Fibroblast of gingiva (primary cell): ENCODE results near the gene SMAD3.

Experiments used
- DNase-seq: peaks from one replicate; pipeline ENCODE4 v3.0.0-alpha.2; 2011; ENCODE audit warnings: low read depth

Gene SMAD3

GRCh38 chr15:67180514-67181191, 115.3 kb downstream of the SMAD3 start:
- DNase-seq, result no peak

DNA sequence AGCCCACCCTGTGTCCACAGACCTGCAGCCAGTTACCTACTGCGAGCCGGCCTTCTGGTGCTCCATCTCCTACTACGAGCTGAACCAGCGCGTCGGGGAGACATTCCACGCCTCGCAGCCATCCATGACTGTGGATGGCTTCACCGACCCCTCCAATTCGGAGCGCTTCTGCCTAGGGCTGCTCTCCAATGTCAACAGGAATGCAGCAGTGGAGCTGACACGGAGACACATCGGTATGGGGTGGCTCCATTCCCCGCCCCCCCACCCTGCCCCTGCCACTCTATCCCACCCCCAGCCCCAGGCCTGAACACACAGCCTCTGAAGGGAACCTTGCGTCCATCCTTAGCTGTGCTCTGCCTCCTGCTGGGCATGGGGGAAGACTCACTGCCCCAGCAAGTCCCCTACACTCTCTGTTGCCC, 115.8 kb downstream of the SMAD3 start:
- DNase-seq, result no peak

DNA sequence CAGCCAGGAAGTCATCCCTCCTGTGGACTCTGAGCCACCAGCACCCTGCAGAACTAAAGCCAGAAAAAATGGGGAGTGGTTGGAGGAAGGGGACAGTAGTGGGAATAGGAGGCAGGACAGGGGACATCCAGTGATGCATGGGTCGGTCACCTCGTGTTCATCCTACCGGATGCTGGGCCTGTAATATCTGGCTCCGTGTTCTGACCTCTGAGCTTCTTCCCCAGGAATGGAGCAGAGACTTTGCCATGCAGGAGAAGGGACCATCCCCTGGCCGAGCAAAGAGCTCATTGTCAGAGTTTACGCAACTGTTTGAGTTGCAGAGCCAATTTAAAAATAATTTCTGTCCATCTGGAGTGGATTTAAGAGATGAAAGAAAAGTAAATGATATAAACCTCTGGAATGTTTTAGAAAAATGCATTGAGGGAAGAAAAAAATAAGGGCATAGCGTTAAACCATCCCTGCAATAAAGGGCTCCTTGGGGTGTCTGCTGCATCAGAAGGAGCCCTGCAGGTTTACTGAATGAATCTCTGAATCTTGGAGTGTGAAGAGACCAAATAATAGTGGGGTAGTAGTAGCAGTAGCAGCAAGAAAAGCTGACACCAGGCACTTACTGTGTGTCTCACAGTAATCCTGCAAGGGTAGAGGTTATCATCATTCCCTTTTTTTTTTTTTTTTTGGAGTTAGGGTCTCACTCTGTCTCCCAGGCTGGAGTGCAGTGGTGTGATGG, 118.2 kb downstream of the SMAD3 start:
- DNase-seq, result peak; percentile 89

- DNase-seq, result no peak
These were observed 119.0 kb downstream of the SMAD3 start for GRCh38 chr15:67184208-67184925.

GRCh38 chr15:67185051-67185450, 119.6 kb downstream of the SMAD3 start:
- no peak for DNase-seq

- peak; percentile 29 for DNase-seq
These were observed 120.3 kb downstream of the SMAD3 start for GRCh38 chr15:67185621-67186225.

GRCh38 chr15:67186226-67186649, 120.8 kb downstream of the SMAD3 start:
- DNase-seq, result no peak

- DNase-seq, result no peak
These were observed 121.3 kb downstream of the SMAD3 start for GRCh38 chr15:67186688-67187087.

DNA sequence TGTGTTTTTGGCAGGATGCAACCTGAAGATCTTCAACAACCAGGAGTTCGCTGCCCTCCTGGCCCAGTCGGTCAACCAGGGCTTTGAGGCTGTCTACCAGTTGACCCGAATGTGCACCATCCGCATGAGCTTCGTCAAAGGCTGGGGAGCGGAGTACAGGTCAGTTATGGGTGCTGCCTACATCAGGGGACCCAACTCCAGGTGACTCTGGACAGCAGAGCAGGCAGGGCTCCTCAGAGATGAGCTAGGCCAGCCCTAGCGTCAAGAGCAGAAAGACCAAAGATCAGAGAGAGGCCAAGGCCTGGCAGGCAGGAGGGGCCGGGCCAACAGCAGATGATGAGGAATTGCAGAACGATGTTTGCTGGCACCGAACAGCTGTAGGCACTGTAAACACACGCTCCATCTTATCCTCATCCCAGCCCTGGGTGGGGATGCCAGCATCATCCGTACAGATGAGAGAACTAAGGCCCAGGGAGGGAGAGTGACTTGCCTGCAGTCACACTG, 122.0 kb downstream of the SMAD3 start:
- peak; percentile 61 for DNase-seq

- DNase-seq, result peak; percentile 96
These were observed 123.3 kb downstream of the SMAD3 start for GRCh38 chr15:67188551-67189218.

DNA sequence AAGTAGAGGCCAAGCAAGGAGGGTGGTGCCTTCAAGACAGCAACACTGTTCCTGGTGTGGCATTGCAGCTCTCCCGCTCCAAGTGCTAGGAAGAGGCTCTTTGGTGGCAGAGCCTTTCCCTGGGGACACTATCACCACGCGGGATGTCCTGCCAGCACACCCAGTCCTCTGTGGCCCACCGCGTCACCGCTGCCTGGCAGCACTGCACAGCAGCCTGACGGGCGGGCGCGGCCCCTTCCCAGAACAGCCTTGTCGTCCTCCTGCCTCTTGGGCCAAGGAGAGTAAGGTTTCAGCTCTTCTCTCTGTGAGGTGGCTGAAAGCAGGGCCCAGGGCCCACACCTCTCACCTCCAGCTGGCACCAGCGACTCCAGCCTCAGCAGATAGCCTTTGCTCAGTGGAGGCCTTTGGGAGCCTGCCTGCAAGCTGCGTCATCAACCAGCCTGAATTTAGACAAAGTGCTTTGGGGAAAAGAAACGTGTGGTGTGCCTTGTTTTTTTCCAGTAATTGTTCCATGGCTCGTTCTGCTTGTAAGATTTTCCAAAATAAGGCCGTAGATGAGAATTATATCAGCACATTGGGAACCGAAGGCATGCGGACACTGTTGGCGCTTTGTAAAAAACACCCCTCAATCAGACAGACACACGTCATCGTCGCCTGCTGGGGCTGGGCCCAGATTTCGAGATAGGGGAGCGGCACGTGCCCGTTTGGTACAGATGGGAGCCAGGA, 124.1 kb downstream of the SMAD3 start:
- DNase-seq, result peak; percentile 35

GRCh38 chr15:67190326-67190725, 124.9 kb downstream of the SMAD3 start:
- DNase-seq, result no peak

GRCh38 chr15:67190813-67191212, 125.4 kb downstream of the SMAD3 start:
- no peak for DNase-seq

GRCh38 chr15:67192185-67192820, 126.9 kb downstream of the SMAD3 start:
- DNase-seq, result no peak

- peak; percentile 34 for DNase-seq
These were observed 128.0 kb downstream of the SMAD3 start for GRCh38 chr15:67193223-67193990.

- peak; percentile 74 for DNase-seq
These were observed 129.0 kb downstream of the SMAD3 start for GRCh38 chr15:67194171-67195114.

DNA sequence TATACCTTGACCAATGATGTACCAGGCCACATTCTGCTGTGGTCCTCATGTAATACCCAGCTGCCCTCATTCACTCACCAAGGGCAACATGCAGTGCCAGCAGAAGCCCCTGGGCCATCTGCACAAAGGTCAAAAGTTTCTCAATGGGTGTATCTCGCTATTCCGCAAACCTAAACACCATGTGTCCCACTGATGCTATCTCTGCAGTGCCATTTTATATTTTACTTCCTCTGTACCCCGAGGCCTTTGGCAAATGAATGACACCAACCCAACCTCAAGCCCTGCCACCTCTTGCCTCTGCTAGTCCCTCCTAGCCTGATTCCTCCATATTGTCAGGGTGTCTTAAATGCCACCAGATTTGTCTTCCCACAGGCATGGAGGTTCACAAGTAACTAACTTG, 129.9 kb downstream of the SMAD3 start:
- DNase-seq, result no peak

DNA sequence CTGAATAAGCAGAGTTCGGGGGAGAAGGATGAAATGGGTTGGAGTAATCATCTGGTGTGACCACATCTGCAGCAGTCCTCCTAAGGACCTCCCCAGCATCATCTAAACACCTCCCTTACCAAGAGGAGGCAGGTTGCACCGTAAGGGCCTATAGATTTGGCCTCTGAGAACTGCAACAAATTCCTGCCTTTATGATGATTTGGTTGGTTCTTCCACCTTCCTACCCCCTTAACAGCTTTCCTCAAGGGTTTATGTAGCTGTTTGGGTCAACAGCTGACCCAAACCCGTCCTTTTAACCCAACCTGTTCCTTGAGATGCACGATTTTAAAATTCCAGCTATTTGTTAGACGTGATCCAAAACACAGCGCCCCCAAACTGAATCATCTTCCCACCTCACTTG, 130.8 kb downstream of the SMAD3 start:
- DNase-seq, result no peak
